GM21717 (cell line): ENCODE results near the gene HINT1.

Experiments used
- ATAC-seq: cut with Tn5 transposase; IDR thresholded peaks from one replicate; pipeline ENCODE4 v1.9.1; 2021; ENCODE audit warnings: mild to moderate bottlenecking, moderate library complexity; ENCODE audit not compliant: unreplicated experiment

The HINT1 gene

DNA sequence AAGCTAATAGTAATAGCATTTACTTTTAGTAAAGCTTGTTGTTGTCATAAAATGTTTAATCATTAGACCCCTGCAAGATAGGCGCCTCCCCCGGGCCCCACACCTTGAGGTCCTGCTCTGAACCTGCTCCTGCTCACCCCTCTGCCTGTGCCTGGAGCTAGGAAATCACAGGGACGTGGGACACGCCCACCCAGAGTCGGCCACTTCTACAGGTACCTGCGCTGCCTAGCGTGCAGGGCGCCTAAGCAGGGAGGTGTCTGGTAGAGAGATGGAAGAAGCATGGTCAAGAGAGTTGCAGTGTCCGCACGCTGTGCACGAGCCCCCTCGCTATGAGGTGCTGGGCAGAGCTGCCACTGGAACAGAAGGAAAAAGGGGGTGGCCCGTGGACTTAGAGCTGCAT is 52.6 kb downstream of the HINT1 start:
- no peak for ATAC-seq

DNA sequence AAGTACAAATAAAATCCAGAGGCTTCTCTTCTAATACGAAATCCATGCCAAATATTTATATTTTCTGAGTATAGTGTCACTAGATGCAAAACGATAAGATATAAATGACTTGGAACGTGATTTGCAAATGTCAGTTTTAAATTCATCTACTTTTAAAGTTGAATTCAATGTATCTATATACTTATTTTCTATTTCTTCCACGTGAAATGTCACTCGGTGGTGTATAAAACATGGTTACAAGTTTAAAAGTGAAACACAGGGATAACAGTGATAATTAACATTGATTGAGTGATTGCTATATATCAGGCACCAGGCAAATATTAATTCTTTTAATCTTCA is 54.8 kb downstream of the HINT1 start:
- no peak for ATAC-seq

DNA sequence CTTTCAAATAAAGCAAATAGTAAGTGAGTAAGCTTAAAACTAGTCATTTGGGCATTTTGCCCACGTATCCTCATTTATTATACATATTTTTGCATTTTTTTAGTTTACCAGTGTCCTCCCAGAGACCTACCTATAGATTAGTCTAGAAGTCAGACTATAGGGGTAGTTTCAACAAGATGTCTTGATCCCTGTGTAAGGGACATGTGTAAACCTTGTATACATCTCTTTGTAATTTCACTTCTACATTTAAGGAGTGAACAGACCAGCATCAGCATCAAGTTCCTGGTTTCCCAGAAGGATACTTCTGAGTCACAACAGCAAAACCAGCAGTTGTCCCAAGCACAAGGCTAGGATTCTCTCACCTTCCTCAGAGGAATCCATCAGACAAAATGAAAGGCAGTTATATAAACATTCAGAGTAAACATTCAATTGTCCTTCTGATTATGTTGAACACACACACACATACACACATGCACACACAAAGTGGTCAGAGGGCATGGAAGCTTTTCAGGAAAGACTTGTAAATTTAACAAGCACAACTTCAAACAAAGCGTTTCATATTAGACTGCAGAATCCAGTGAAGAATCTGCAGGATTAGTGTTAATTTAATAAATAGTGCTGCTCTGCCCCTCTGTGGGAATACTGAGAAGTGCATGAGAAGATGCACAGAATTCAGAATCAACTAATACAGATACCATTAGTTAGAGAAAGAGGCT is 55.4 kb downstream of the HINT1 start:
- ATAC-seq, result no peak
